T-helper 2 cell treated with Interferon-gamma antibody and Interleukin-4, amounts not matched to agents 5 μg/mL and 100 μg/mL, for 36 hours (primary cell): Measurements from ENCODE around the gene PRDM16.

Source experiments
- DNase-seq: peaks from one replicate; pipeline ENCODE4 v3.0.0; 2021; ENCODE audit warnings: low spot score
- H3K27ac Mint-ChIP-seq: one replicate; pipeline ENCODE4 v1.8.0; 2021; ENCODE audit warnings: mild to moderate bottlenecking, mixed read lengths
- H3K27me3 Mint-ChIP-seq: one replicate; pipeline ENCODE4 v1.8.0; 2021; ENCODE audit warnings: low read depth, mixed read lengths
- H3K36me3 Mint-ChIP-seq: one replicate; pipeline ENCODE4 v1.8.0; 2021; ENCODE audit warnings: low read depth, mixed read lengths
- H3K4me1 Mint-ChIP-seq: one replicate; pipeline ENCODE4 v1.8.0; 2021; ENCODE audit warnings: low read depth, mixed read lengths
- H3K4me3 Mint-ChIP-seq: one replicate; pipeline ENCODE4 v1.8.0; 2022; ENCODE audit warnings: mild to moderate bottlenecking, moderate library complexity, mixed read lengths
- H3K9me3 Mint-ChIP-seq: one replicate; pipeline ENCODE4 v1.8.0; 2021; ENCODE audit warnings: mixed read lengths

The PRDM16 gene

DNA sequence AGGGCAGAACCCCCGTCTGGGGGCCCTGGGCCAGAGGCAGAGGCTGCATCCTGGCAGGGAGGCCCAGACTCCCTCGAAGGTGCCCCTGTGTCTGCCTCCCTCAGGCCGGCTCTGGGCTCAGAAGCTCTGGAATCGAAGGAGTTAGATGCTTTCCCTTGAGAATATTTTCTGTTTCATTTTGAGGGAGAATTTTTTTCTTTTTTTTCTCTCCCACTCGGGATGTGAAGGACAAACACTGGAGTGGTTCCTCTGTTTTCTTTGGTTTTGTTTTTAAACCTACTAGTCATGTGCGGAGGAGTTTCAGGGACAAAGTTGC, 44.7 kb downstream of the PRDM16 start:
- Mint-ChIP-seq H3K4me1 (no peaks in the 10 kb centered on the region), H3K36me3 (no peaks in the 10 kb centered on the region), H3K27me3 (no peaks in the 10 kb centered on the region), H3K9me3 (no peaks in the 10 kb centered on the region), H3K4me3 (no peak overlapping the region), H3K27ac (no peak overlapping the region)
- no peak for DNase-seq

DNA sequence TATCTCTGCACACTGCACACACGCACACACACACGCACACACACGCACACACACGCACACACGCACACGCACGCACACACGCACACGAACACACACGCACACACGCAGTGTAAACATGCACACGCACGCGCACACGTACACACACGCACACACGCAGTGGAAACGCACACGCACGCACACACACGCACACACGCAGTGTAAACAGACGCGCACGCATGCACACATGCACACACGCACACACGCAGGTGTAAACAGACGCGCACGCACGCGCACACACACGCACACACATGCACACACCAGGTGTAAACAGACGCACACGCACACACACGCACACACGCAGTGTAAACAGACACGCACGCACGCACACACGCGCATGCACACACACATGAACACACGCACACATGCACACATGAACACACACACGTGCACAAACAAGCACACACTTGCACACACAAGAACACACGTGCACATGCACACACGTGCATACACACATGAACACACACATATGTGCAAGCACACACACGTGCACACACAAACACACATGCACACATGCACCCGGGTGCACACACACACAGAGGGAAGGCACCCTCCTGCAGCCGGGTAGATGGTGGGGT, 45.2 kb downstream of the PRDM16 start:
- Mint-ChIP-seq H3K4me1 (no peaks in the 10 kb centered on the region), H3K4me3 (no peak overlapping the region), H3K27me3 (no peaks in the 10 kb centered on the region), H3K36me3 (no peaks in the 10 kb centered on the region), H3K27ac (no peak overlapping the region), H3K9me3 (no peaks in the 10 kb centered on the region)
- no peak for DNase-seq

DNA sequence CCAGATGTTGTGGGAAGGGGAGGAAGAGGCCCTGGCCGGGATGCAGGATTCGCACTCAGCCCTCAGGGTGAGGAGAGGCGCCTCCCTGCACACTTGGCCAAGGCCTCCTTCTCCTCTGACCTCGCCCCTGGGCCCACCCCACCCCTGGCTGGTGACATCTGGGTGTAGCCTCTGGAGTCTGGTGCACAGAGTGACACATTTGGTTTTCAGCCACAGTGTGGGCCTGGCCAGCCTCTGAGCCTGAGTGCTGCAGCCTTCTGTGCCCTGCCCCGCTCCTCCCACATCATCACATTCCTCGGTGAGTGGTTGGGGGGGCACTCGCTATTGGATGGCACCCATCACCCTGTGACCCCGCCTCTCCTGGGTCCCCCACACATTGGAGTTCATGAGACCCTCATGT, 45.8 kb downstream of the PRDM16 start:
- Mint-ChIP-seq H3K9me3 (no peaks in the 10 kb centered on the region), H3K4me3 (no peak overlapping the region), H3K27ac (no peak overlapping the region), H3K36me3 (no peaks in the 10 kb centered on the region), H3K4me1 (no peaks in the 10 kb centered on the region), H3K27me3 (no peaks in the 10 kb centered on the region)
- DNase-seq = no peak

DNA sequence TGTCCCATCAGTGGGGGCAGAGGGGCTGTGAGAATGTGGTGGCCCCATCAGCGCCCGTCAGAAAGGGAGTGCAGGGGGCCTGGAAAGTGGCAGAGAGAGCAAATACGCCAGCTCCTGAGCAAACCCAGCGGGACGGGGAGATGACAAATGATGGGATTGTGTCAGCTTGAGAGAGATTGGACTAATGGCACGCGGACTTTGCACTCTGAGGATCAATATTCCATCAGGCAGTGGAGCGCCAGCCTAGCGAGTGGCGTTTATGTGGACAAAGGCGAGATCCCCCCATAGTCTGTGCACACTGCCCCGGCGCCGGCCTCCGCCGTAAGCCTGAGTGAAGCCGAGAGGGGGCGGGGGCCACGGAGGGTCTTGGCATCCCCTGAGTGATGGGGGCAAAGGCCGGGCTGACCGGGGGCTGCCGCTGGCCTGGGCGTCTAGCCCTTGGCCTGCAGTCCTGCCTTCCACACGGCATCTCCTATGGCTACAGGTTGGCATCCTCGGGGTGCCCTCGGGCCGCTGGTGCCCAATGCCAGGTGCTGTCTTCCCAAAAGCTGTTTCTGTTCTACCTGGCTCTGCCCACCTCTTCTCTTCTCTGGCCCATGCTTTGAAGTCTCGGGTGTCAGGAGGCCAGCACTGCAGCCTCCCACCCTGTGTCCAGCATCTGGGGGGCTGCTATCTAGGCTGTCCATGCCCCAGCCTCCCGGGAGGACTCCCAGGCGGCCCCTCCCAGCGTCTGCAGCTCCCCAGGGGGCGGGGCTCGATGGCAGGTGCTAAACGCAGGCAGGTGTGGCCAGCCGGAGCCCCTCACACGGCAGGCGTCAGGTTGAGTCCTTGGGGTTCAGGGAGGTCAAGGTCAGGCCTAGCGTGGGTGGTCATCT, 46.5 kb downstream of the PRDM16 start:
- no peaks in the 10 kb centered on the region for H3K4me1 Mint-ChIP-seq
- DNase-seq = no peak
- no peak overlapping the region for H3K27ac Mint-ChIP-seq
- no peaks in the 10 kb centered on the region for H3K9me3 Mint-ChIP-seq
- no peaks in the 10 kb centered on the region for H3K36me3 Mint-ChIP-seq
- H3K27me3 Mint-ChIP-seq = no peaks in the 10 kb centered on the region
- no peak overlapping the region for H3K4me3 Mint-ChIP-seq

DNA sequence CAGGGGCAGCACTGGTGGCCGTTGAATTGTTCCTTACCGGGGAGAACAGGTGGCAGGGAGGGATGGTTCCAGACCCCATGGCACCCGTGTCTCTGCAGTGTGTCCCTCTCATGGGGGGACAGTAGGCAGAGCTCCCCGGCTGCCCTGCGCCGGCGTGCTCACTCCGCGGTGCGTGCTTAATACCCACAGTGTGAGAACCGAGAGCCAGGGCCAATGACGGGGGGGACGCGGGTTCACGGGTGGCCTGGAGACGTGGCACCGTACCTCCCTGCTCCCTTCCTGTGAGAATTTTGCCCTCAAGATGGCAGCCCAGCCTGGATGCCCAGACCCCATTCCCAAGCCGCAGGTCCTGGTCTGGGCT, 47.1 kb downstream of the PRDM16 start:
- Mint-ChIP-seq H3K27me3 (no peaks in the 10 kb centered on the region), H3K4me1 (no peaks in the 10 kb centered on the region), H3K36me3 (no peaks in the 10 kb centered on the region), H3K4me3 (no peak overlapping the region), H3K27ac (no peak overlapping the region), H3K9me3 (no peaks in the 10 kb centered on the region)
- no peak for DNase-seq

DNA sequence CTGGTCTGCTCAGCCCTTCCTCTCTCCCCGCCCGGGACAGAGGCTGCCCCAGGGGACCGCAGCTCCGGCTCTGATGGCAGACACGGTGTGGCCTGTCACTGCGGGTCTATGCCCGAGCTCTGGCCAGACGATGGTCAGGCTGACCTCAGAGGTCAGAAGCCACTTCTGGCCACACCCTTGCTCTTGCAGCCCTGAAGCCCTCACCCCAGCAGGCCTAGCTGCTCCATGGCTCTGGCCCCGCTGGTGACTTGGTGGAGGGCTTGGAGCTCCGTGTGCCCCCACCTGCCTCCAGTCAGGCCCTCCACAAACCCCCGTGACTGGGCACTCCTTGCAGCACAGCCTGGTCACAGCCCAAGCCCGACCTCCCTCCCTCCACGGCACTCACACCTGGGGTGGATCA, 47.6 kb downstream of the PRDM16 start:
- H3K4me3 Mint-ChIP-seq = no peak overlapping the region
- DNase-seq = no peak
- no peaks in the 10 kb centered on the region for H3K9me3 Mint-ChIP-seq
- no peak overlapping the region for H3K27ac Mint-ChIP-seq
- no peaks in the 10 kb centered on the region for H3K4me1 Mint-ChIP-seq
- H3K27me3 Mint-ChIP-seq = no peaks in the 10 kb centered on the region
- no peaks in the 10 kb centered on the region for H3K36me3 Mint-ChIP-seq

DNA sequence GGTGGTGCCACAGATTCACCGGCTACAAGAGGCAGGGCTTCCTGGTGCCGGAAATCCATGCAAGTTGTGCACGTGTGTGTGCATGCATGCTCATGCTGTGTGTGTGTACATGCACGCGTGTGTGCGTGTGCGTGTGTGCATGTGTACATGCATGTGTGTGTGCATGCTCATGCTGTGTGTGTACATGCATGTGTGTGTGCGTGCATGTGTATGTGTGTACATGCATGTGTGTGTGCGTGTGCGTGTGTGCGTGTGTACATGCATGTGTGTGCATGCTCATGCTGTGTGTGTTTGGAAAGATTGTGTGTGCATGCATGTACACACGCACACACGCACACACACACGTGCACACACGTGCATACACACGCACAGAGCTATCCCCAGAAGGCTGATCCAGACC, 48.9 kb downstream of the PRDM16 start:
- no peak for DNase-seq
- H3K36me3 Mint-ChIP-seq = no peaks in the 10 kb centered on the region
- H3K4me1 Mint-ChIP-seq = no peaks in the 10 kb centered on the region
- no peak overlapping the region for H3K27ac Mint-ChIP-seq
- no peaks in the 10 kb centered on the region for H3K27me3 Mint-ChIP-seq
- no peaks in the 10 kb centered on the region for H3K9me3 Mint-ChIP-seq
- no peak overlapping the region for H3K4me3 Mint-ChIP-seq

DNA sequence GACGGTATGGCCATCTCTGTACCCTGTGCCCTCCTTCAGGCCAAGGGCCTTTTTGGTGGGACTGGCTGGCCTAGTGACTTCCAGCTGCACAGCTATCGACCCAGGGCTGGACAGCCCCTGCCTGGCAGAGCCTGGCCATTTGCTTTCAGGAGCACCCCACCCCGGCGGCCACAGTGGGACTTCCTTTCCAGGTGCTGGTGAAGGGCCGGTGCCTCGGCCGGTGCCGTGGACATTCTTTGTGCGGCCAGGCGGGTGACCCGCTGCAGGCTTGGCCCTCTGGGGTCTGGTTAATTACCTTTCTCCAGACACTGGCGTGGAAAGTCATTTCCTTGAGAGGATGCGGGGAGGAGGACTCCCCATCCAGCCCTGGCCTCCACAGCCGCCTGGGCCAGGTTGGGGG, 50.1 kb downstream of the PRDM16 start:
- Mint-ChIP-seq H3K4me1 (no peaks in the 10 kb centered on the region), H3K9me3 (no peaks in the 10 kb centered on the region), H3K27ac (no peak overlapping the region), H3K36me3 (no peaks in the 10 kb centered on the region), H3K27me3 (no peaks in the 10 kb centered on the region), H3K4me3 (no peak overlapping the region)
- DNase-seq = no peak

DNA sequence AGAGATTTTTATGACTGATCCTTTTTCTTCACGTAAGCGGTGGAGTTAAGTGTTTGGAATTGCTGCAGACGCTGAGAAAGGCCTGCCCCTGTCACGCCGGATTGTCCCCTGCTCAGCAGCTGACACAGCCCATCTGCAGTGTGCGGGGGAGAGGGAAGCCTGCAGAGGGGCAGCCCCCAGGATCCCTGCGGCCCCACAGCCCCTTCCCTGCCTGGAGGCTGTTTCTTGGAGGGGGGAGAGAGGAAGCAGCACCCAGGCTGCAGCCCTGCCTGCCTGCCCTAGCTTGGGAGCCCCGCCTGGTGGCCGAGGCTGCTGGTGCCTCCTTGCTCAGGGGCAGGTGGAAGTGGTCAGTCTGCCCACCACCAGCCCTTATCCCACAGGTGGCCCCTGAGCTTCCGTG, 50.7 kb downstream of the PRDM16 start:
- no peaks in the 10 kb centered on the region for H3K4me1 Mint-ChIP-seq
- no peaks in the 10 kb centered on the region for H3K27me3 Mint-ChIP-seq
- no peaks in the 10 kb centered on the region for H3K36me3 Mint-ChIP-seq
- no peaks in the 10 kb centered on the region for H3K9me3 Mint-ChIP-seq
- no peak for DNase-seq
- no peak overlapping the region for H3K27ac Mint-ChIP-seq
- no peak overlapping the region for H3K4me3 Mint-ChIP-seq

DNA sequence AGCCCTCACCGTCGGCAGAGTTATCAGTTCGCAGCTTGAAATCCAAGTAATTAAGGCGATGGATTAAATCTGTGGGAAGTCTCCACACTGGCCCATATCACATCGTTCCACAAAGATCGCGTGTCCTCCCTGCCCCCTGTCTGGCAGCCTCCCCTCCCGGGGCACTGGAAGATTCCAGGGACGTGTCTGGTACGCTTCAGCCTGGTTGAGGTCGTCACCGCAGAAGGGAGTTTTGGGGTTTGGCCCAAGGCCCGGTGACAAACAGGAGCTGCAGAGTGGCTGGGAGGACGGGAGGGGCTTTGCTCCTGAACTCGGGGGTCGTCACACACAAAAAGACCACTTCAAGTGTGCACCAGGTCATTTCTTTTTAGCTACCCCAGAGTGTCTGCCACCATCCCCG, 51.1 kb downstream of the PRDM16 start:
- no peaks in the 10 kb centered on the region for H3K4me1 Mint-ChIP-seq
- DNase-seq = no peak
- H3K36me3 Mint-ChIP-seq = no peaks in the 10 kb centered on the region
- H3K27ac Mint-ChIP-seq = no peak overlapping the region
- H3K27me3 Mint-ChIP-seq = no peaks in the 10 kb centered on the region
- H3K9me3 Mint-ChIP-seq = no peaks in the 10 kb centered on the region
- H3K4me3 Mint-ChIP-seq = no peak overlapping the region

DNA sequence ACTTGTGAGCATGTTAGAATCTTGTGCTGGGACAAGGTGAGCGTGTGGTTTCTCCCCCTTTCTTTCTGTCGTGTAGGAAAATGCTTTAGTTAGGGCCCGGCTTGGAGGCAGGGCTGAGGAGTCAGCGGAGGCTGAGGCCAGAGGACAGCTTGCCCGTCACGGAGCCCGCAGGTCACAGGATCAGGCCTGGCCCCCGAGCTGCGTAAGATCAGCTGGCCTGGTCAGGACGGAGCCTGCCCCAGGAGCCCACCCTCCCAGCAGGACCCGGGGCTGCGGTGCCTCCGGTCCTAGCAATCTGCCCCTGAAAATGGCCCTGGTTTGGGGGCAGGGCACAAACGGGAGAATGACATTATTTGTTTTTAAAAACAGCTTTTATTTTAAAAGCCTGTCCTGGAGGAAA, 52.0 kb downstream of the PRDM16 start:
- Mint-ChIP-seq H3K9me3 (no peaks in the 10 kb centered on the region), H3K4me1 (no peaks in the 10 kb centered on the region), H3K4me3 (no peak overlapping the region), H3K27ac (no peak overlapping the region), H3K36me3 (no peaks in the 10 kb centered on the region), H3K27me3 (no peaks in the 10 kb centered on the region)
- no peak for DNase-seq

DNA sequence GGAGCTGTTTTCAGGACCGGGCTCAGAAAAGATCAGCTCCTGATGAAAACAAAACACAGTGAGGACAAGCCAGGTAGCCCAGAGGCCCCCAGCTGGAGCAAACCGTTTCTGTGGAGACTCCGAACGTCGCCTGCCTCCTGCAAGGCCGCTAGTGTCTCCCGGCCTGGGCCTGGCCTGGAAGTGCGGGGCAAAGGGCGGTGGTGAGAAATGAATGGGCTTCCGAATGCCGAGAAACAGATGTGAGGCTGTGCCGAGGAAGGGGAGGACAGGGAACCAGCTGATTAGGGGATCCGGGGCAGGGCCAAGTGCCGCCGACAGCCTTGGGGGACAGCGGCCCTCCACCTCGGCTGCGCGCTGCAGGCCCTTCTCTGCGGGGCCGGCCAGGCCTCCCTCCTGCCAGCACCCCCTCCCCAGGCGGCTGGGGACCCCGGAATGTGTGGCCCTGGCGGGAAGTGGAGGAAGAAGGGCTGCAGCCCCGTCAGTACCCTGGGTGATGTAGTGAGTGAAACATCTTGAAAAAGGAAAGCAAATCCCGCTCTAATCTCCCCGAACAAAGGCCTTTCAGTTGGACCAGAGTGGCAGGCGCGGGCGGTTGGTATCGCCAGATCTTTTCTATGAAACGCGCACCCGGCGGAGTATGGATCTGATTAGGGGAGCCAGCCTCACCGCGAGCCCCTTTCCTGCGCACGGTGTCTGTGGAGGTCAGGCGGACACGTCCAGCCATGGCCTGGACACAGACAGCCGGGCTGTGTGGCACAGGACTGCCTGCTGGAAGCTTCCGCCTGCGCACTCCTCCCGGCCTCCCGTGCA, 52.6 kb downstream of the PRDM16 start:
- no peak for DNase-seq
- no peaks in the 10 kb centered on the region for H3K4me1 Mint-ChIP-seq
- no peaks in the 10 kb centered on the region for H3K9me3 Mint-ChIP-seq
- H3K36me3 Mint-ChIP-seq = no peaks in the 10 kb centered on the region
- H3K4me3 Mint-ChIP-seq = no peak overlapping the region
- no peaks in the 10 kb centered on the region for H3K27me3 Mint-ChIP-seq
- H3K27ac Mint-ChIP-seq = no peak overlapping the region

DNA sequence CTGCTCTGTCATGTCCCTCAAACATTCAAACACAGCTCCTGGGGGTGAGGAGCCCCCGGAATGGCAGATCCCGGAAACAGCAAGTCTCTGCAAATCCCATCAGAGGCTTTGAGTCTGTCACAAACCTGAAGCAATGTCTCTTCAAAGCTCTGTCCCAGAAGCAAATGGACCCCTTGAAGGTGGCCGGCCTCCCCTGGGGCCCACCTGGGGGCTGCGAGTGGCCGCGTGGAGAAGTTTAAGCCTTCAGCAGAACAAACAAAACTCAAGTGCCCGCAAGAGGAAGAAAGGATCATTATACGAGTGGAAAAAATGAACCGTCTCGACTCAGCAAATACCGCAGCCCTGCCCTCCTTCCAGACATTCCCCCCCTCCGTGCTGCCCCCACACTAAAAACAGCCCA, 53.3 kb downstream of the PRDM16 start:
- DNase-seq = no peak
- Mint-ChIP-seq H3K27ac (no peak overlapping the region), H3K9me3 (no peaks in the 10 kb centered on the region), H3K36me3 (no peaks in the 10 kb centered on the region), H3K4me1 (no peaks in the 10 kb centered on the region), H3K4me3 (no peak overlapping the region), H3K27me3 (no peaks in the 10 kb centered on the region)

DNA sequence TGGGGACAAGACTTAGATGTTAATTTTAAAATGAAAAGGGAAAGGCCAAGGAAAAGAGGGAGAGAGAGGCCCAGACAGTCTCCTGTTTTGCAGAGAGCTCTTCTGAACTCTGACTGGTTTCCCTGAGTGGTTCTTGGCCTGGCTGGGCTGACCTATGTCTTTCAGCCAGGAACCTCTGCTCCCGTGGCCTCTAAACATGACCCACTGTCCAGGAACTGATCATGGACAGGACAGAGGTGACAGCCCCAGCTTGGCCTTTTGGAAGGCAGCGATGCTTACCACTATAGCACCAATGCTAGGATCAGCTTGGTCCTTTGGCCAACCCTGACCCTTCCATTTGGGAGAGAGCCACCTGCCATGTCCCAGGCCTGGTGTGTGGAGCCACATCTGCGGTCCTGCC, 55.2 kb downstream of the PRDM16 start:
- H3K9me3 Mint-ChIP-seq = no peaks in the 10 kb centered on the region
- H3K36me3 Mint-ChIP-seq = no peaks in the 10 kb centered on the region
- DNase-seq = no peak
- no peak overlapping the region for H3K4me3 Mint-ChIP-seq
- no peak overlapping the region for H3K27ac Mint-ChIP-seq
- no peaks in the 10 kb centered on the region for H3K27me3 Mint-ChIP-seq
- H3K4me1 Mint-ChIP-seq = no peaks in the 10 kb centered on the region
